HG03175 (cell line): Measurements from ENCODE around the gene PNMA8A.
"Not testable (repeated sequence)": the region's sequence is repeated elsewhere in the genome, so short reads cannot be mapped to it uniquely, and the experiment has no call there.

Source experiments
- ATAC-seq: cut with Tn5 transposase; IDR thresholded peaks from one replicate; pipeline ENCODE4 v1.9.1; 2021; ENCODE audit warnings: mild to moderate bottlenecking, moderate library complexity; ENCODE audit not compliant: unreplicated experiment

Gene PNMA8A

GRCh38 chr19:46470376-46470775 lies 987 bp downstream of the PNMA8A start:
- no peak for ATAC-seq

DNA sequence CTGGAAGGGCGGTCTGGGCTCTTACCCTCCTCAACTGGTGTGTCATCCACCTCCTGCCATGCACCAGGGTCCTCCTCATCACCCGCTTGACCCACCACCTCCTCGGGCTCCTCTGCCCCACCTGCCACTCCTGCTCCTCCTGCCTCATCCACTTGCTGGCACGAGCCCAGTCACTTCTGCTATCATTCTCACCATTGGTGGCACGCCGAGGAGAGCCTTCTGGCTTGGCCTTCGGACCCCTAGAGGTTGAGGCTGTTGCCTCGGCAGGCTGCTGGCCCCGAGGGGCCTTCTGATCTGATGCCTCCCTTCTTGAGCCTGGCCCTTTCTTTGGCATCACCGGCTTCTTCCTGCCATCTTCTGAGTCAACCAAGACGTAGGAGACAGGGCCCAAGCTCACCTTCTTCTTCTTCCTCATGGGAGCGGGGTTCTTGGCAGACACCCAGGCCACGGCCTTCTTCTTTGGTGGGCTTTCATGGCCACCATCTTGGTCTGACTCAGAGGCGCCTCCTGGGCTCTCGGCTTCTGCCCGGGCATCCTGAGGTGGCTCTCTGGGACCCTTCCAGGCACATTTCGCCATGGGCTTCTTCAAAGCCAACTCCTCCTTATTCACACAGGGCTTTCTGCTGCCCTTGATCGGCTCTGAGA lies 1.7 kb downstream of the PNMA8A start:
- no peak for ATAC-seq

- no peak for ATAC-seq
Measured at GRCh38 chr19:46466536-46467196, 4.7 kb downstream of the PNMA8A start.

DNA sequence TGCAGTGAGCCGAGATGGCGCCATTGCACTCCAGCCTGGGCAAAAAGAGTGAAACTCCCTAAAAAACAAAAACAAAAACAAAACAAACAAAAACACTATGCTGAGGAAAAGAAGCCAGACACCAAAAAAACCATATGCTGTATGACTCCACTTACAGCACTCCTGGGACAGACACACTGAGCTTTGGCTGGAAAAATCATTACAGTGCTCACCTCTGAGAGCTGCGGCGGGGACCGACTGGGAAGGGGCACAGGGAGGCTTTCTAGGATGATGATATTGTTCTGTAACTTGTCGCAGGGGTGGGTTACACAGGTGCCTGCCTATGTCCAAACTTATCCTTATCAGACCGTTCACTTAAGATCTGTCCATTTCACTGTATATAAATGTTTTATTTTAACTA lies 7.8 kb downstream of the PNMA8A start:
- ATAC-seq, result no peak

GRCh38 chr19:46461537-46461936 lies 9.8 kb downstream of the PNMA8A start:
- no peak for ATAC-seq

GRCh38 chr19:46460981-46461380 lies 10.4 kb downstream of the PNMA8A start:
- no peak for ATAC-seq

- ATAC-seq, result no peak
Measured at GRCh38 chr19:46460055-46460454, 11.3 kb downstream of the PNMA8A start.

DNA sequence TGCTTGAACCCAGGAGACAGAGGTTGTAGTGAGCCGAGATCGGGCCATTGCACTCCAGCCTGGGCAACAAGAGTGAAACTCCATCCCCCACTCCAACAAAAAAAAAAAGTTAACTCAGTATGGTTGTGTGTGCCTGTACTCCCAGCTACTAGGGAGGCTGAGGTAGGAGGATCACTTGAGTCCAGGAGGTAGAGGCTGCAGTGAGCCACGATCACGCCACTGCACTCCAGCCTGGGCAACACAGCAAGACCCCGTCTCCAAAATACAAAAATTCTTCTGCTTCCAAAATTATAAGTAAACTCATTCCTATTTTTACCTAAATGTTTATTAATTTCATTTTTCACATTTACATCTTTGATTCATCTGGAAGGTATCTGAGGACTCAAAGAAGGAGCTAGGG lies 14.4 kb downstream of the PNMA8A start:
- ATAC-seq, result no peak

- ATAC-seq, result no peak
Measured at GRCh38 chr19:46454244-46454643, 17.1 kb downstream of the PNMA8A start.

GRCh38 chr19:46453661-46454060 lies 17.7 kb downstream of the PNMA8A start:
- ATAC-seq, result no peak

DNA sequence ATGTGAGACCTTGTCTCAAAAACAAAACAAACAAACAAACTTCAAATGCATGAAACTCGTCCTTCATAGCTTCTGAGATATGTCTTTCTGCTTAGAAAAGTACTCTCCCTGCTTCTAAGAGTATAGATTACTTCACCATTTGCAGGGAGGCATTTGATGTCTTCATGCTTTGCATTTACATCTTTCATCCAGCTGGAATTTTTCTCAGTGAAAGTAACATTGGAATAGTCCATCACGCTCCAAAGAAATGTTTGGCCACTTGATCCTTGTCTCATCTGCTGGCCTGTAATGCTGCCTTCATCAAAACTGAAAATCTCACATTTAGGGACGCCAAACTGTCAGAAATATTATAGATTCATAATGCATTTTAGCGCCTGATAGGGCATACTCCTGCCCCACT lies 19.2 kb downstream of the PNMA8A start:
- ATAC-seq, result no peak

GRCh38 chr19:46451352-46451751 lies 20.0 kb downstream of the PNMA8A start:
- ATAC-seq, result no peak

DNA sequence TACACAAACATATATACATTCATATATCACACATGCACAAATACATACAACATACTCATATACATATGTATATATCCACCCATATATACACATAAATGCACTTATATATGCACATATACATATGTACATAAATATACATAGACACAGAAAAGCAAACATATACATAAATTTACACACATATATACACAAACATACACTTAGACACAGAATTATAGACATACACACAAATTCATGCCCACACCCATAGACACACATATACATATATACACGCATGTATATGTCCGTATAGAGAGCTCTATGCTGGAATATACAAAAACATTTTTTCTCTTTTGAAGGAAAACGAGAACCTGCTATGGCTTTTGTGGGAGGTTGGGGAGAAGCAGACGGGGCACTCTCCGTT lies 20.6 kb downstream of the PNMA8A start:
- no peak for ATAC-seq

- no peak for ATAC-seq
Measured at GRCh38 chr19:46449228-46449627, 22.1 kb downstream of the PNMA8A start.

- no peak for ATAC-seq
Measured at GRCh38 chr19:46448601-46449000, 22.8 kb downstream of the PNMA8A start.

GRCh38 chr19:46447824-46448223 lies 23.5 kb downstream of the PNMA8A start:
- no peak for ATAC-seq

DNA sequence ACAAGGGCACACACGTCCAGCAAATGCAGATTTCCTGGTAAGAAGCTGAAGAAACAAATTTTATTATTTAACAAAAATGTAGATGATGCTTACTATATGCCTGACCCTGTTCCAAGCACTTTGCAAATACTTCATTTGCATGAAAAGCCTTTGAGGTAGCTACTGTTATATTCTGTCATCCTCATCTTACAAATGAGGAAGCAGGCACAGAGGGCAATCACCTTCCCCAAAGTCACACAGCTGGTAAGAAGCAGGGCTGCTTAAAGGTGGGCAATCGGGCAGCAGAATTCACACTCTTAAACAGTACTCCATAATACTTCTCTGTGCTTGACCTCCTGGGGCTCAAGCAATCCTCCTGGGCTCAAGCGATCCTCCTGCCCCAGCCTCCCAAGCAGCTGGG lies 24.4 kb downstream of the PNMA8A start:
- no peak for ATAC-seq

GRCh38 chr19:46446021-46446420 lies 25.3 kb downstream of the PNMA8A start:
- no peak for ATAC-seq

DNA sequence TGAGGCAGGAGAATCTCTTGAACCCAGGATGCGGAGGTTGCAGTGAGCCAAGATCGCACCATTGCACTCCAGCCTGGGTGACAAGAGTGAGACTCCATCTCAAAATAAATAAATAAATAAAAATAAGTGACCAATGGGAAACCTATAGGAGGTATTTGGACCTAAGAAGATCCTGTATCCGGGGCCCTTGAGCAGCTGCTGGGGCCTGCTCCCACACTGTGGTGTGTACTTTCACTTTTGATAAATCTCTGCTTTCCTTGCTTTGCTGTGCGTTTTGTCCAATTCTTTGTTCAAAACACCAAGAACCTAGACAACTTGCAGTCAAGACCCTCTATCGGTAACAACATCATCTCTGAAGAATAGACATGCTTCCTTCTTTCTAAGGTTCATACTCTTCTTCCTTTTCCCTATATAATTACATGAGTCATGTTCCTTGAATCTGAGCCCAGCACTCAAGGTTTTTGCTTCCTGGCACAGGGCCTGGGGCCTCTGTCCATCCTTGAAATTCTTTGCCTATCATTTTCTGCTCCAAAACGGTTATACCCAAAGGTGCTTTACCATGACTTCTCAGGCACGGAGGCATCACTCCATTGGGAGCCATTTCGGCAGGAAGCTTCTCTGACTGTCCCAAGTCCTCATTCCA lies 28.4 kb downstream of the PNMA8A start:
- no peak for ATAC-seq

DNA sequence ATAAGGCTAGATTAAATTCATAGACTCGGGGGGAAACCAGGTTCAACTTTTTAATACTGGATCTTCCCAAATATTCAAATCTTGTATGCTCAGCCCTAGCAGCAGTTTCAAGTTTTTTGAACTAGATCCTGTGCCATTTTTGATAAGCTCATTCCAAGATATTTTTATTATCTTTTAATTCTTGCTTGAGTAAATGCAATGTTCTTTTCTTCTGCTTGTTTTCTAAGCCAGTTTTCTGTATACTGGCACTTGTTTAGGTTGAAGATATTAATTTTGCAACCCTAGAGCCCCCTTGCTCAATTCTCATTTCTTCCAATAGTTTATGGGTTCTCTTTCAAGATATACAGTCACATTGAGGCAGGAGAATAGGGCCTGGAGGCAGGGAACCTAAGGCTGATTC lies 29.5 kb downstream of the PNMA8A start:
- ATAC-seq, result no peak

- not testable (repeated sequence) for ATAC-seq
Measured at GRCh38 chr19:46435689-46436088, 35.7 kb downstream of the PNMA8A start.

DNA sequence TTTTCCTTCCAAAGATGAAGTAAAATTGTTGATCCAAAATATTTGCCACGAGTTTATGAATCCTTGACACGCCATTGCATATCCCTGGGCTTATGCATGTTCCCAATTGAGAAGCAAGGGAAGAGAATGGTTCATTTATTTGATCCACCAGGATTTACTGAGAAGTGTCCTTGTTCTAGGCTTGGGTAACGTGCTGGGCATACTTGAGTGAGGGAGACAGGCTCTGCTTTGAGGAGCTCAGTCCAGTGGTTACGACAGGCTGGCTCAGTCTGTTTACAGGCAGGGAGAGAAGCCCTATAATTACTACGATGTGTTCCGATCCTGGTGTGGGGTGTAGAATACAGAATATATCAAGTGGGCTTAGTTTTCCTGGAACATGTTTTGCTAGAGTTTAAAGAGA lies 36.4 kb downstream of the PNMA8A start:
- ATAC-seq, result no peak
